GM18519 (cell line): ENCODE data around the gene PPAT.

ENCODE experiments used
- ATAC-seq: cut with Tn5 transposase; IDR thresholded peaks from one replicate; pipeline ENCODE4 v1.9.1; 2021; ENCODE audit warnings: mild to moderate bottlenecking, moderate library complexity; ENCODE audit not compliant: unreplicated experiment, low FRiP score

The PPAT gene

DNA sequence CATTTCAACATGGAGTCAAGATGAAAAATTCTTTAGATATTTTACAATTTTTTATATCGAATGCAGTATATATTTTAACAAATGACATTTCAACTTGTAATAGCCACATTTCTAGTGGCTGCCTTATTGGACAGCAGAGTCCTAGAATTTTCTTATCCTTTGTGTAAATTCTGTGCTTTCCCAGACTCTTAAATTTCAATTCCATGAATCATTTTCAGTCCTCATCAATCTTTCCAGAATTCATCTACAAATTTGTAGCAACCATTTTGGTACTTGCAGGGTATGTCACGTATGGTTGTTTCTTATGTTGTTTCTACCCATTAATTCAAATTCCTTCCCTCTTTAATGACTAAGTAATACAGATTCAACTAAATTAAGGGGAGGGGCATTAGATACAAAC, 3.4 kb upstream of the PPAT start:
- ATAC-seq, result no peak

DNA sequence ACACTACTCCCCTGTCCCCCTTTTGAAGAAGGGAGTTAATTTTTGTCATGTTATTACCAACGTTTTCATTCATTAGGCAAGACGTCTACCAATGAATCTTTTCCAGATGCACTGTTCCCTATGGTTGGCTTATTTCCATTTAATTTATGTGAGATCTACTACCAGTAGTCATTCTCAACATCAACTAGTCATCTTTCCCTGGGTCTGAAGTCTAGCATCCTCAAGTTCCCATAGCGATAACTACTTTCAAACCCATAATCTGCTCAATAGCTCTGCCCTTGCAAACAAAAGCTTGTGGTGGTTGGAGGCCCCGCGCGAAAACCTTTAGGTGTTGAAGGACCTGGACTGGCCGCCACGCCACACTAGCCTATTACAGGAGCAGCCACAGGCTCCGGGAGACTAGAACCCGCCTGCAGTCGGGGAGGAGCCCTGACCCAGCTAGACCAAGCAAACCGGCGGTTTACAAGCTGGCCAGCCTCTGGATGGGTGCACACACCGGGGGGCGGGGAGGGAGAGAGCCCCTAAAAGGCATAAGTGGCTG, 746 bp downstream of the PPAT start:
- no peak for ATAC-seq

DNA sequence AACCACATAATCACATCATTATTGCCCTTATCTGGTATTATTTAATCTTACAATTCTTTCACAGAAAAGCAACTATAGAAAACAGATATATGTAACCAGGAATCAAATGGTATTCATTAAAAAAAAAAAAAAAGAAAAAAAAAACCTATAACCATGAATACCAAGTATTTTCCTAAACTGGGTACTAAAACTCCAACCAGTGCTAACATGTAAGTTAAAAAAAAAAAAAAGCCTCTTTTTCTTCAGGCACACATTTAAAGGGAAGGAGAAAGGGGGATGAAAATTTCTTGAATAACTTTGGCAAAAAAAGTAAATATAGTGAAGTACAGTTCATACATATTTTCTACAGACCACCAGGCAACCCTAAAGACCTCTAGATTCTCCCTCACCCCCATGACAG, 2.1 kb downstream of the PPAT start:
- ATAC-seq, result no peak

DNA sequence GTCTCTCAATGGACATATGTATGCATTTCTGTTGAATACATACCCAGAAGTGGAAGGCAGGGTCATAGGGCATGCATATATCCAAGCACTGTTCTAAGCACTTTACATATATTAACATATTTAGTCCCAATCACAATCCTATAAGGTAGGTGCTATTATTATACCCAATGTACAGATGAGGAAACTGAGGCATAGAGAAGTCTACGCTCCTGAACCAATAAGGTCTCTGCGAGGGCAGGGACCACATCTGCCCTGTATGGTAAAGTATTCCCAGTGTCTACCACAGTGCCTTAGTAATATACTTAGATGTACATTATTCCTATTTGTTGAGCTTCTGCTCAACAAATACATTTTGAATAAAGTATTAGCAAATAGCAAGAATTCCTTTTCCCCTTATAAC, 5.2 kb downstream of the PPAT start:
- ATAC-seq, result no peak

DNA sequence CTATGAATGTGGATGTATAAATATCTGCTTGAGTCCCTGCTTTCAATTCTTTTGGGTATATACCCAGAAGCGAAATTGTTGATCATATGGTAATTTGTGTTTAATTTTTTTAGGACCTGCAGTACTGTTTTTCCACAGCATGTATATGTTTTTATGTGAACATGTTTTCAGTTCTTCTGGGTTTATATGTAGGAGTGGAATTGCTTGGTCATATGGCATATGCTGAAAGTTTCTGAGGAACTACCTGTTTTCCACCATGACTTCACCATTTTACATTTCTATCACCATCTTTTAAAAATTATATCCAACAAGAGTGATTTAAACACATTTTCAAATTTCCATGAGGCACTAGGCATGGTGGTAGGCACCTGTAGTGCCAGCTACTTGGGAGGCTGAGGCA, 8.2 kb downstream of the PPAT start:
- no peak for ATAC-seq

GRCh38 chr4:56426273-56426672, 9.1 kb downstream of the PPAT start:
- no peak for ATAC-seq

DNA sequence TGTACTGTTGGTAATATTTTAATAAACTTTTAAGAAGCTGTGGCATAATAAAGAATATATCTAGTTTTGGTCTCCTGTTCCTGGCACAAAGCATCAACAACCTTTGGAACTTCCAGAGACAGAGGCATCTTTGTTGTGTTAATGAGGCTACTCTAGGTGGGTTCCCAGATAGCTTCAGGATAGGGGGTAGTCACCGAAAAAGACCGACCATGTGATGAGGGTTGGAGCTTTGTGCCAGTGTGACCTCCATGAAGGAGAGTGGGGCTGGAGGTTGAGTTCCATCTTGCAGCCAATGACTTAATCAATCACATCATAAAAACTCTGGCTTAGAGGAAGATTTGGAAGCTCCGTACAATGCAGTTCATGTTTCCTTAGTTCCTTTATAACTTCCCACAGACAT, 9.9 kb downstream of the PPAT start:
- ATAC-seq, result no peak

DNA sequence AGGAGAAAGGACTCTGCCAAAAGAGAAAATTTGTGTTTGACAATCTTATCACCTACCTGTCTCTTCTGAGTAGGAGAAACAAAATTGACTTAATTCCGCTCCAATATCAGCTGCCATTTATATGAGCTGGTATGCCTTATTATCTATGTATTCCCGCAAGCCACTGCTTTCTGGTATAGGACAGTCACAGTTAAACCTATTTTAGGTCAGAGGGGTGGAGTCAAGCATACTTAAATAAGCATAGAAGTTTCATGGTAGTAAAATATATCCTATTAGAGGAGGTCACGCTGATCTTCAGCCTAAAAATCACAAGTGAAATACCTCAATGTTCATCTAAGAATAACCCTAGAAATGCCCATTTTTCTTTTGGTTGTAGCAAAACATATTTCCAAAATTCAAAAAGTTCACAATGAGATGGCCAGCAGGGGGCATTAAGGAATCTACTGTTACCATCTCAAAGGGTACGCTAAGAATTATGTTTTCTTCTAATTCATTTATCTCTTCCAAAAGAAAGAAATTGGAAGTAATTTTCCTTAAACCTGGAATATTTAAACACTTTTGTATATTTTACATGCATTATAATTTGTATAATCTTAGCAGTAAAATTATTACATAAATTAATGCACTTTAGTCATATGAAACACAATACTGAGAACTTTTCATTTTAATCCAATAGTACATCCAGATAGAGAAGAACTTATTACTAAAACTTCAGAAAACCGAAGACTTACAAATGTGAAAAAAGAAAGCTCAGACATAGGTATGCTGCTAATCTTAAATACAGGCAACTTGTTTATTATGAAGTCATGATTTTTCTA, 10.5 kb downstream of the PPAT start:
- ATAC-seq, result no peak

DNA sequence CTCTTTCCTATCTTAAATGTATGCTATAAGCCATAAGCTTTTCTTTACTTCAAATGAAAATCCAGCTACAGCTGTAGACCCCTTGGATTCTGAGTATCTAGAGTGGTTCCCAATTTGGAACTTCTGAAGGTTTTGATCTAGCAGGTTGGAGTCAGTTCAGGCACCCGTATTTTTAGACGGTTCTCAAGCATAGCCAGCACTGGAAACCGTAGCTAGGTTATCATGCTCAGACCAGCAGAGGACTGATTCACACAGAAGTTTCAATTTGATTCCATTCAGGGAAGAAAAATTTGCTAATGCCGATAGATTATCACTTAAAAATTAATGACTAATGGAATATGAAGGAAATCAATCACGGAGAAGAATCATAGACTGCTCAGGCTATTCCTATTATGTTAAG, 11.2 kb downstream of the PPAT start:
- no peak for ATAC-seq

GRCh38 chr4:56417396-56417795, 18.0 kb downstream of the PPAT start:
- no peak for ATAC-seq

DNA sequence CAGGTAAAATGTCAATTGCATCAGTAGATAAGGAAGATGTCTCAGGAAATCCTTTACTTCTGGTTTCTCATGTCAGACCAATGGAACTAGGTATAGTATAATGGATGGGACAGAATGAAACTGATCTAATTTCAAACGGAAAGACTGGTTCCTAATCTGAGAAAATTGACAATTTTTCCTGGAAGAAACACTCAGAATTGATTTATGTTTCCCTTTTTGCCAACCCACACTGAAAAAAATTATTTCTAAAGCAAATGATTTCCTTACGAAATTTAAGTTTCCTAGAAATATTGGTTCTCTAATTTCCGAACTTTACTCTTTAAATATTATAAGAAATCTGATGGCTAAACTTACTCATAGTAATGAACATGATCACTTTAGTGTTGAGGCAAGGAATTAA, 19.1 kb downstream of the PPAT start:
- no peak for ATAC-seq

- ATAC-seq, result no peak
These were observed 21.2 kb downstream of the PPAT start for GRCh38 chr4:56414135-56414670.

- ATAC-seq, result no peak
These were observed 25.0 kb downstream of the PPAT start for GRCh38 chr4:56410247-56411062.

GRCh38 chr4:56409511-56410090, 25.8 kb downstream of the PPAT start:
- ATAC-seq, result no peak

- ATAC-seq, result no peak
These were observed 26.4 kb downstream of the PPAT start for GRCh38 chr4:56408978-56409377.

DNA sequence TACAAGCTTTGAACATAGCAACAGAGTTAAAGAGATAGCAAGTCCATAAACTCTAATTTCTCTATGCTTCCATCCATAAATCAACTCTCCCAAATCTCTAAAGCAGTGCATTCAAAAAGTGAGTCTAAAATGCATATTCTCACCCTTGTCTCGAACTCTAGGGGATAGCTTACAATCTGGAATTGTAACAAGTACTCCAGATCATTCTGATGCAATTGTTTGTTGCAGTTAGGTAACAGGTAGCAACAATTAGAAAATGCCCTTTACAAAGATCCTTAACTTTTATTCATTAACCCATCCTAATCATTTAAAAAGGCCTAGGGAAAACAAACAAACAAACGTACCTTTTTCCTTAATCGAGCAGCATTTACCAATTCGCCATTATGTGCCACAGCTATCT, 29.3 kb downstream of the PPAT start:
- ATAC-seq, result no peak

- no peak for ATAC-seq
These were observed 30.4 kb downstream of the PPAT start for GRCh38 chr4:56405016-56405415.

GRCh38 chr4:56400560-56400959, 34.9 kb downstream of the PPAT start:
- no peak for ATAC-seq

DNA sequence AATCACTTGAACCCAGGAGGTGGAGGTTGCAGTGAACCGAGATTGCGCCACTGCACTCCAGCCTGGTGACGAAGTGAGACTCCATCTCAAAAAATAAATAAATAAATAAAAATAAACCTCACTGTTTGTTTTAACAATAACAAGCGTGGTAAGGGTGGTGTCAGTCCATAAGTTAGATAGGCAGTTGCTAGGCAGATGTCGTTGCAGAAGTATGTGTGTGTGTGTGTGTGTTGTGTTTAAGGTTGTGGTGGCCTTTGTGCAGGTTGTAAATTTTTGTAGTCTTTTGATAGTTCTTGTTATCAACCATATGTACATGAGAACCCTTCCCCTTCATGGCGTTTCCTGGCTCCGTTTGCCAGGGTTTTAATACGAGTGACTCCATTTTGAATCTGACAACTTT, 44.1 kb downstream of the PPAT start:
- no peak for ATAC-seq

GRCh38 chr4:56389558-56389957, 45.9 kb downstream of the PPAT start:
- ATAC-seq, result no peak

GRCh38 chr4:56388306-56388705, 47.1 kb downstream of the PPAT start:
- no peak for ATAC-seq
